NCI-H1694 treated with DMSO at 0.1 percent for 48 hours (cell line): ENCODE data around the gene DGKB.

Source experiments
- DNase-seq: peaks from one replicate; lab custom pipeline; 2025; lab: John Stamatoyannopoulos, UW

DGKB gene

DNA sequence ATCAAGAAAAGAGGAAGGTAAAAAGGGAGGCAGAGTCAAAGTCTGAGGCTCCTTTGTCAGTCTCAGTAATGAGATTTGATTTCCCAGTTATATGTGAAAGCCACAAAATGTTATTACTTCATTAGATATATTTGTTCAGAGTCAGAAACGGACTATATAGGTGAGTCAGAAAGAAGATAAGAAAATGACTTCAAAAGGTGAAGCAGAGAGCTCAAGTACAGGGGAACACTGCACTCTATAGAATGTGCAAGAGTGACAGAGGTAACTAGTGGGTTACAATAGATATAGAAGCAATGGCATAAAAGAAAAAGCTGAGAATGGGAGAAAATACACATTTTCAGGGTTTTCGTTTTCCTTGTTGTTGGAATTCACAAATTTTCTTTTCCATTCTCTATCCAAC lies 43.3 kb downstream of the DGKB start:
- no peak for DNase-seq

DNA sequence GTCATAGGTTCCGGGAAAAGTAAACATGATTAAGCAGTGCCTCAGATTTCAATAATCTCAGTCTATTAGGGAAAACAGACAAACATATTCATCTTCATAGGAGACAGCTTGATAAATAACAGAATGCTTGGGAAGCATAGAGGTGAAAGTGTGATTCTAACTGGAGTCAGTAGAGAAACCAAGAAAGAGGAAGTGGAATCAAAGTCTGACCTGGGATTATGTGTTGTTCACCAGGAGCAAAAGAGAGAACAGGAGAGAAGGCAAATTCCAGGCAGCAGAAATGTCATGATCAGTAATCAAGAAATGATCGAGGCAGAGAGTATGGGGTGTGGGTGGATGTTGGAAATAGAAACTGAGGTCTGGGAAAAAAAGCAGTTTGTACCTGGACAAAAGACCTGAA lies 43.7 kb downstream of the DGKB start:
- no peak for DNase-seq

DNA sequence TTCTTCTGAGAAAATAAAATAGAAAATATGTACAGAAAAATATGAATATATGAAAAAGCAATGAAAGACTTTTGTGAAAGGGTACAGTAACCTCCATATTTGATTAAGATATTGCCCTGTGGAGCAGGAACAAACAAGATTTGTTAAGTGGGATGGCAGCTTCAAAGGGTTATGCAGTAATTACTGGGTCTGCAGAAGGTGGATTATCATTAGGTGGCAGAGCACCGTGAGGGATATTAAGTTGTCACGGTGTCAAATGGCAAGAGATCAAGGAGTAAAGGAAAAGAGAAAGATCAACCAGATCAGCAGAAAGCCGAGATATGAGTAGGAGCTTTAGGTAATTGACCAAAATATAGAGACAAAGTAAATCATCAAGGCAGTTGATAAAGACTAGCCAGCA lies 44.1 kb downstream of the DGKB start:
- DNase-seq = no peak

DNA sequence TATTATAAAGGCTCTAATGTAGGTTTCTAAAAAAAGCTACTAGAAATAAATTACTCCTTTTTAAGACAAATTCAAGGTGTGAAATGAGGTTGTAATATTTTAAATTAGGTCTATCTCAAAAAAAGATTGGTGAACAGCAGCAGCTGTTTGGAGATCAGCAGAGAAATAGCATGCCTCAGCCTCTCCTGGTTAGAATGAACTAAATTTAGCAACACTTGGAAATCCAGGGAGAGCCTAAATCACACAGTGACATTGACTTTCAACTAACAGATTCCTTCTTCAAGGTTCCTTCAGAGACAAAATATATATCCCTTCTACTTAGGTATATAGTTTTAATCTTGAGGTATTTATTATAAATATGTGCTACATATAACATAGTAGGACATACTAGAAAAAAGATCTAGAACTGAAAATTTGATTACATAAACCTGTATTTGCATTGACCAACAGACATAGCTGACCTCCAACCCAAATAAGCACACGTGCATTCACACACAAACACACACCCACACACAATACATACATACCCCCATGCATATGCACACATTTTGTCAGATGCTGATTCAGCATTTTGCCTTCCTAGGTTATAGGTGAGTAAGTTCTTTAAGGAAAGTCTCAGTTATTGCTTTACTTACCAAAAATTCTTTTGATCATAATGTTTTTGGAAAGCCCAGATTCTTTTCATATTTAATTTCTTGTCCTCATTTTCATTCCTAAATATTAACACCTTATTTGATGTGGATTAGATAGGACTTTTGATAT lies 47.3 kb downstream of the DGKB start:
- DNase-seq = no peak

DNA sequence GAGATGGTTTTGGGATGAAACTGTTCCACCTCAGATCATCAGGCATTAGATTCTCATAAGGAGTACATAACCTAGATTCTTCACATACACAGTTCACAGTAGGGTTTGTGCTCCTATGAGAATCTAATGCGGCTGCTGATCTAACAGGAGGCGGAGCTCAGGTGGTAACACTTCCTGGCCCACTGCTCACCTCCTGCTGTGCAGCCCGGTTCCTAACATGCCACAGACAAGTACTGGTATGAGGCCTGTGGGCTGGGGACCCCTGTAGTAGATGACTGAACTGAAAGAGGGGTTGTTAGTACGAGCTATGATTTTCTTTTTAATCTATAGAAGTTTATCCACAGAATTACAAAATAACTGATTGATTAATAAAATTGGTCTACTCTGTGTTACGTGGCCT lies 48.1 kb downstream of the DGKB start:
- DNase-seq = no peak

DNA sequence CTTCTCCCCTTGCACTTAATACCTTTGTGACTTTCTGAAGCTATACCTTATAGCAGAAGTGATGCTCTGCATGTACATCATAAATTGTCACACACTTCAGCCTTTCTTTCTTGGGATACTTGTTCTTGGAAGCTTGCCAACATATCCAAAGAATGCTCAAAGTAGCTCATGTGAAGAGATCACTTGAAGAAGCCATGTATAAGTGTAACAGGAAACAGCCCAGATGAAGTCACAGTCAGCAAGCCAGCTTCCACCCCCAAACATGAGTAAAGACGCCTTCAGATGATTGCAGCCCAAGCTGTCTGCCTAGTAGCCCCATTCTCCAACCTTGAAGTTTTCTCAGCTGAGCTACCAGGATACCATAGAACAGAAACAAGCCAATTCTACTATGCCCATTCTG lies 50.9 kb downstream of the DGKB start:
- no peak for DNase-seq

DNA sequence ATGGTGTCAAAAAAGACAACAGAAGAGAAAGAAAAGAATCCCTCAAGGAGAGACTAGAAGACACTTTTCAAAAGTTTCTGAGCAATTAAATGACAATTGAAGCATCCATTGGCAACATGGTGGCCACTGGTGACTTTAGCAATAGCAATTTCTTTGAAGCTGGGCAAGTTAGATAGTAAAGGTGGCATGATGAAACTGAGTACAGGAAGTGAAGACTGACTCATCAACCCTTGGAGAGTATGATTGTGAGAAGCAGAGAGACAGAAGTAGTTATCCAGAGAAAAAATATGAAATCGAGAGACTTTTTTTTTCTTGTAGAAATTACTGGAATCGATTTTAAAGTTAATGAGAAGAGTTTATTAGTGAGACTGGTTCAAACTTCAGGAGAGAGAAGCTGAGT lies 52.5 kb downstream of the DGKB start:
- no peak for DNase-seq

DNA sequence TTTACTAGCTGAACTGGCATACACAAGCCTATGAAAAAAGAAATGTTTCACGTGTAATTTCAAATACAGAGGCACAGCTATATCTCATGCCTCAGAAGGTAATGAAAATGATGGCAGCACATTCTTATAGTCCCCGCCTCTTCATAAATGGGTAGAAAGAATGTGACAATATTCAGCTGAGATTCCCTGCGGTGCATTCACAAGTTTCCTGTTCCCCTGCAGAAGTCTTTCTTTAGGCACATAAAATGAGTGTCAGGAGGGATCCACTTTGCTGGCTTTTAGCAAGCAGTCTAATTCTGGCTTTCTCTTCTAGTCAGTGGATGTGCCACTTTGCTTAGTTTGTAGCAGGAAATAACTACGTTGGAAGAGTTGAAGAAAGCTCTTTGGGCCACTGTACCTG lies 56.1 kb downstream of the DGKB start:
- no peak for DNase-seq

DNA sequence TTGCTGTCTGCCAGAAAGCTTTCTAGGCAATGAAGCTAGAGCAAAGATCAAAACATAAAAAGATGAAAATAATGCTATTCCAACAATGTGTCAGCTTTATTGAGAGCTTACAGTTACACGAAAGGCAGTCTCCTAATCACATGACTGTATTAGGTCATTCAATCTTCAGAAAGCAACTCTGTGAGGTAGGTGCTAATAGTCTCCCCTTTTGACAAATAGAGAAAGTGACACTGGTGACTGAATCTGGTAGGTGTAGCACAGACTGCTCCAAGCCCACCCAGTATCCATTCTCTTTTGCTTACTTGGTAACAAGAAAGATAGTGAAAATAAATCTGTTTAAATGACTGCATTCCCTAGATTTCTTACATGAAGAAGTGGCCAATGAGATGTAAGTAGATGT lies 58.8 kb downstream of the DGKB start:
- no peak for DNase-seq

DNA sequence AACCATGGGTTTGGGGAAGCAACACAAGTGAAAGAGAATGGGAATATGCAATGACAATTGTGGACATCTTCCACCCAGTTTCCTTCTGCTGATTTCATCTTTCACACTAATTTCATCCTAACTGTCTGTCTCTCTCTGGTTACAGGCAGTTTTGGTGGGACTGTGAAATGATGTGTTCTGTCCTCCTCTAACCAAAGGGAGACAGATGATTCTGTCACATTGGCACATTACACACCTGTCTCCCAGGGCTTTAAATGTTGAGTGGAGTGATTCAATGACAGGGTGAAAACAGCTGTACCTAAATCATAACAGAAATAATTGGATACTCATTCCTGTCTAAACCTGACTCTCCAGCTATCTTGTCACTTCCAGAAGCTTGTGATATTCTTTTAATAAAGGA lies 60.0 kb downstream of the DGKB start:
- no peak for DNase-seq

DNA sequence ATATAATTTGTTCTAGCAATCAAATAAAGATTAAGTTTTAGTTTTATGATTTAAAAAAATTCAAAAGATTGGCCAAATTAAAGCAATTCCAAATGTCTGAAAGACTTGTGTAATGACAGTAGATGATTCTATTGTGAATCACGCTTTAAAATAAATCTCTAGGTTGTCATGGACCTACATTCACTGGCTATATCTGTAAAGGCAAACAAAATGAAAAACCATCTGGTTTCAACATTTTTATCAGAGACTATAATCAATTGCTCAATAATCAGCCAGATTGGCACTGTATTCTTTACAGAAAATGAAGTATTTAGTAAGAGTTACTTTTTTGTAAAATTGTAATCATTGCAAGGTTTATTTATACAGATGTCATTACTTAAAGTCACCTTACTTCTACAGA lies 60.7 kb downstream of the DGKB start:
- DNase-seq = no peak

DNA sequence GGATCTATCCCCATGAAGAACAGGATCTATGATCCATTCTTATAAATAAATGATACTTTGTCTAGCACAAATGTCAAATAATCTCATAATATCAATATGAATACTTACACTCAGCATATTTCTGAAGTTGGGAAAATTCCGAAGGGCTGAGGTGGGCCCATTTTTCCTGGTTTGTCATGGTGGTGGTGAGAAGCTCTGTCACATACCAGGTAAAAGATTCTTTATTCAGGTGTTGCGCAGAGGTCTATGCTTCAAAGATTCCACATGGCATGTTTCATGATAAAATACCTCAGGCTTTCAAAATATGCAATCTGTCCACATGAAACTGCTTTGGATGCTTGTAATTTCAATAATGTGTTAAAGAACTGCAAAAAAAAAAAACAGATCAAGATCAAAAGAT lies 61.5 kb downstream of the DGKB start:
- DNase-seq = no peak

DNA sequence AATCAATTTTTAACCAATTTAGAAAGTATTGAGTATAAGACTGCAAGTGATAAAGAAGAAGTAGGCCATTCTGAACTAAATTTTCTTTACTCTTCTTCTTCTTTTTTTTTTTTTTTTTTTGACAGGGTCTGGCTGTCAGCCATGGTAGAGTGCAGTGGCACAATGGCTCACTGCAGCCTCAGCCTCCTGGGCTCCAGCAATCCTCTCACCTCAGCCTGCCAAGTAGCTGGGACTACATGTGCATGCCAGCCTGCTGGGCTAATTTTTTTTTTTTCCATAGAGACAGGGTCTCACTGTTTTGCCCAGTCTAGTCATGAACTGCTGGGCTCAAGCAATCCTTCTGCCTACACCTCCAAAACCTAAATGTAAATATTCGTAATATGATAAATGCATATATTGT lies 63.2 kb downstream of the DGKB start:
- DNase-seq = no peak

DNA sequence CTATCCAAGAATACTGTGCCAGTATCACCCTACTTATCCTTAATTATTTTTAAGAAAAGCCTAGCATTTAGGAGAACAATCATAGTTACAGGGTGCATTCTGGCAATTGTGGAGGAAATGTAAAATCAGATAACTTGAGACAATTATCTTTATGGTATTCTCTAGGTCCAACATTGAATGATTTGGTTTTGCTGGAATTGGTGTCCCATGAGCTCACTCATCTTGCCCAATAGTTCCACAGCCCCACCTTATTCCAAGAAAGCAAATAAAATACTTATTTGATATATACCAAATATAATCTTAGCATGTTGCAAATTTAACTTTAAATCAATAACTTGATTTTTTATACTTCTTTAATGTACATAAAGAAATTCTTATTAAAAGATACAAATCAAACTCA lies 65.3 kb downstream of the DGKB start:
- DNase-seq = no peak

DNA sequence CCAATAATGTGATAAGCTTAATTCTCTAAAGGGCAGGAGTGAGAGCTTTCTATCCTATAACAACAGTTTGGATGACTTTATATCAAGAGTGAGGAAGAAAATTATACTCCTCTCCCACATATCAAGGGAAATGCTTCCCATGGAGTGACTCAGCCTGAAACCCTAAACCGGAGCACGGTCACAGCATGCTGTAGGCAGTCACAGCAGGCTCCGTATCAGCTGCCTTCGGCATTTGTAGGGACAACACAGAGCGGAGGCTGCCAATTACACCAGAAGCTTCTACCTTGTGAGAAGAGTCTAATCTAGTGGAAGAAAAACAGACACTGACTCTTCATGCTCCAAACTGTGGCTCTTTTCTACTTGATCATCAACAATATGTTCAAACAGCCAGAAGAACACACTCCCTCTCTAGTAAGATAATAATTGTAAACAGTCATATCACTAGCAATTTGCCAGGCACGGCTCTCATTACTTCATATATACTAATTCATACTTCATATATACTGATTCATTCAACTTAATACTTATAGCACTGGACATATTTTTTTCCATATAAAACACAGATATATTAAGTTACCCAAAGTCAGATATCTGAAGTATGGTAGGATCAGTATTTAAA lies 65.9 kb downstream of the DGKB start:
- DNase-seq = peak; percentile 70

DNA sequence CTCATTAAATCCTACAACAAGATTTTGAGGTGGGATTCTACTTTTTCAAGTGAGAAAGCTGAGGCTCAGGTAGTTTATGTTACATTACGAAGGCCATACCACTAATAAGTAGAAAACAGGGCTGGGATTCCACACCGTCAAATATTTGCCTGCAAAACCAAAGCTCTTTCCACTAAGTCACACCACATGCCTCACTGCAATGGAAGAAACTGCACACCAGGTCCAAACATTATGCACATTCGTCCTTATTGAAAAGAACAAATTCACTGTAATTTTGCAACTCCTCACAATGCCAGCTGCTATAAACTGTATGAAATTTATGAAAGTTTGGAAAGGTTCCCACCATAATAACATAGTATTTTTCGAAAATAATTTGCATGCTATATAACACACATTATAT lies 66.5 kb downstream of the DGKB start:
- DNase-seq = no peak

DNA sequence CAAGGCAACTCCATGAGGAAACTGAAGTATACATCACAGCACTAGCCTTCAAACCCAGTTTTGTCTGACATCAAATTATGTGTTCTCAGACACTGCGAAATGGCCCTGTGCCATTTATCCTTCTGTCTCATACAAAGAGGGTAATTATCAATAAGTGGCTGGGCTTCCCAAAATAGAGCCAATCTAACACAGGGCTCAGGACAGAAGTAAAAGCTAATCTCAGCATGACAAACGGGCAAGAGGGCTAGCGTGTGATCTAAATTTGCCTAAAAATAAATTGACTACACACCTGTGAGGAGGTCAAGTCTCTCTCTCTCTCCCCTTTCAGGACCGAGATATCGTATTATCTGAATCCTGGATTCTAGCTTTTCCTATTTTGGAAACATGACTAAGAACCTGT lies 67.2 kb downstream of the DGKB start:
- DNase-seq = no peak

DNA sequence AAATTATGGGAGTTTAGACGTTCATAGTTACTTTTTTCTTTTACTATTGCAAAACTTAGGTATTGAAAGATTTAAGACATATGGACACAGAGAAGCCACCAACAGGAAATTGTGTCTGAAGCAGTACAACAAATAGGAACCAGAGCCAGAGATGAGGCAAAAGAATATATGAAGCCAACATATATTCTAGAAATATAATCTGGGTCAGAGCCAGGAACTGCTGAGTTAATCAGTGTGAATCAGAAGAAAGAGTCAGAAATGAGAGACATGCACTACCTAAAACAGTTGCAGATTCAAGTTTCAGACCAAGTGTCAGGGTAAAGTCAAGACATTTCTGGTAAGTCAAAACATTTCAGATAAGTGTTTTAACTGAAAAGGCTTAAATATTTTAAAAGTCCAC lies 67.7 kb downstream of the DGKB start:
- no peak for DNase-seq

DNA sequence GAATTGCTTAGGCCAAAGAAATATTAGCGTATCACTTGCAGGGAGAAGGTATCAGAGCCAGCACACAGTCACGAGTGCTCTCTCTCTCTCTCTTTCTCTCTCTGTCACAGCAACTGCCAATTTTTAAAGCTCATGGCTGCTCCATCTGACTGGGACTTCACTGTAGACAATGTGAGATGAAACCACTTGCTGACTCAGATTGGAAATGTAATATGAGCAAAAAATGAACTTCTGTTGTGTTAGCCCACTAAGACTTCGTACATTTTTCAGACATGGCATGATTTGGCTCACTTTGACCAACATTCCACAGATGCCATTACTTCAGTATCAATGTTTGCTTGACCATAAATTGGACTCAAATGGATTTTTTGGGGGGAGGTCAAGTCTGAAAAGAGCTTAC lies 68.1 kb downstream of the DGKB start:
- no peak for DNase-seq

DNA sequence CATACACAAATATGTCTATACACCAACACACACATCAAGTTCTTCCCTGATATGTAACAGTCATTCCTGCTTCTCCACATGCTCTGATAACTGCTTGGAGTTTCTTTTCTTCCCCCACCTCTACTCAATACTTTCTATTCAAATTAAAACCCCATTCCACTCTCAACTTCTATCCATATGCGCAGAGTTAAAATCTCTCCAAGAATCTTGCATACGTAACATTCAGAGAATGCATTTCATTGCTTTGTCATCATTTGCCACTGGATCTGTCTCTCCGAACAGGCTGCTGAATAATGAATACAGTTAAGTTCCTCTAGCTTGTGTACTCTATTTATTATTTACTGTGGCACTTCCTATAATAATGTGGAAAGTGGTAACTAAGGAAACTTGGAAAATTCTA lies 68.8 kb downstream of the DGKB start:
- DNase-seq = no peak

DNA sequence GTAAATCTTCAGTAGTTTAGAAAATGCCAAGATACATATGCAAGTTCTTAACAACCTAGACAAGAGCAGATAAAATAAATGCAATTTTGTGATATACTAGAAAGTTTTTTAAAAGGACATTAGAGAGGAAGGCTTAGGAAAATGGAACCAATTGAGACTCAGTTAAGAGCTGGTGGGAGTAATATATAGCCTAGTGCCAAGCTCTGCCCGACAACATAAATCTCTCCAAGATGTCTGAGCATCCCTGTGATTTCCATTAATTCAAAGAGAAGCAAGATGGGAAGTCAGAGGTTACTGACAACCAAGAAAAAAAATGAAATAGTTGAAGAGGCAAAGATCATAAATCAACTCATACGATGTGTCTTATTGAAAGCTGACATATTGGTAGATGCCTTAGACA lies 74.5 kb downstream of the DGKB start:
- DNase-seq = no peak

DNA sequence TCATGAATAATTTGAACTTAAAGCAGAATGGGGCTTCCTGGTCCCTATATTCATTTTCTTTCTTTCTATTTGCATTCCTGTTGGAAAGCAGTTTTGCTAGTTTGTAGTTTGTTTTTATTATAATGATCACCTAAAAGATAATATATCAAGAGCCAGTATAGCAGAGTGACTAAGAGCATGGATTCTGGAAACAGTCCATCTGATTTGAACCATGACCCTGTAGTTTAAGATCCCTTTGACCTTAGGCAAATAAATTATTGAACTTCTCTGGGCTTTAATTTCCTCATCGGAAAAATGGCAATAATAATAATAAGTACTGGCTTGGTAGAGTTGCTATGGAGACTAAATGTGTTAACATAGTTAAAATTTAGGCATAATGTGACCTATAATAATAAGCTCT lies 76.1 kb downstream of the DGKB start:
- no peak for DNase-seq

DNA sequence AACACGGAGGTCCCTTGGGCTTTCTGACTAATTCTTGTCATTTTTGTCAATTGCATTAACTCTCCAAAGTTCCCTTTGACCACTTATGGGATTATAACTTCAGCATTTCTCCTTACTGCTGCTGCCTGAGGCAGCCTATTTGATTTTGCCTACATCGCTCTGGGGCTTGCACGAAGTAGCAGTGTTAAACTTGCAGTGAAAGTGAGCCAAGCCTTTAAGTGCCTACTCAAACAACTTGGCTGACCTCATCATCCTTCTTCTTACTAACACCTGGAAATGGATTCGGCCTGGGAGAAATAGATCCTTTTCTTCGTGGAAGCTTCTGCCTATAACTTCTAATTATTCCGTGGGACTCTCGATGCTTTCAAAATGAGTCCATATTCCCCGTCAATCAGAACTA lies 76.6 kb downstream of the DGKB start:
- no peak for DNase-seq

DNA sequence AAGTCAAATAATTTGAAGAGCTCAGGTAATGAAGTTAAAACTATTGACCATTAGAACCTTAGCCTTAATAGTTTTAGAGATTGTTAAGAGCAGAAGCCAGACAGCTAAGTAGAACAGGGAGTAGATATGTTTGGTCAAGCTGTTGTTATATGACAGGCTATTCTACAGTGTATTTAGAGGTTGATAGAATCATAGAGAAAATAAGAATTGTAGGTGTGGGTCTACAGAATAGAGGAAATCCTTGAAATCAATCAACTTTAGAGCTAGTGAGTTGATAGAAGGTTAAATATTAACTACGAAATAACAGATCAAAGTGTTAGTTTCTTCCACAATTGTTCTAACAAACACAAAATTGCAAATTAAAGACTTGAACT lies 80.1 kb downstream of the DGKB start:
- DNase-seq = no peak
